Gastrocnemius medialis (tissue), 4 donors: ENCODE measurements around the gene GRIK3. TPM values are rescaled to one million over a fixed set of nuclear protein-coding genes. Genes with fewer than 3 reads are reported as not detected.
"Not testable (repeated sequence)": the region's sequence is repeated elsewhere in the genome, so short reads cannot be mapped to it uniquely, and the experiment has no call there.

ENCODE experiments used
- ATAC-seq, 2 donors: fragments of 150-250 bp; one replicate each; pipeline ENCODE4 v1.9.1; 2016
- DNase-seq, 2 donors: peaks; one replicate each; pipeline ENCODE4 v3.0.0-alpha.2; 2019
- H3K27ac ChIP-seq, 4 donors: fragments of 200-600 bp; sonication (generic); 1 replicate in 1 of 4; 2 replicates in 3 of 4; pipeline ENCODE4 v1.5.1; 2016 to 2018; ENCODE audit warnings: mild to moderate bottlenecking in 2 of 4, moderate library complexity in 1 of 4
- H3K27me3 ChIP-seq, 3 donors: fragments of 200-600 bp; sonication (generic) in 2 of 3; 1 replicate in 1 of 3; 2 replicates in 2 of 3; pipeline versions ENCODE4 v1.5.1 to v1.6.0; 2016 to 2019; ENCODE audit warnings: mild to moderate bottlenecking in 1 of 3, moderate library complexity in 1 of 3
- H3K36me3 ChIP-seq, 2 donors: fragments of 200-600 bp; sonication (generic) in 1 of 2; one replicate each; pipeline ENCODE4 v1.5.1; 2017 to 2018
- H3K4me1 ChIP-seq, 2 donors: fragments of 200-600 bp; sonication (generic) in 1 of 2; one replicate each; pipeline ENCODE4 v1.5.1; 2016 to 2017; ENCODE audit warnings: mild to moderate bottlenecking in 2 of 2
- H3K4me3 ChIP-seq, 4 donors: fragments of 200-600 bp; sonication (generic) in 3 of 4; 1 replicate in 1 of 4; 2 replicates in 3 of 4; pipeline ENCODE4 v1.5.1; 2016 to 2019; ENCODE audit warnings: mild to moderate bottlenecking in 2 of 4
- H3K9me3 ChIP-seq, 3 donors: fragments of 200-600 bp; sonication (generic) in 2 of 3; 1 replicate in 1 of 3; 2 replicates in 2 of 3; pipeline ENCODE4 v1.5.1; 2016 to 2019
- CTCF ChIP-seq, 5 experiments: fragments of 450-650 bp in 3 of 5; fragments of 200-600 bp in 2 of 5; sonication (generic) in 2 of 5; IDR thresholded peaks in 4 of 5; conservative IDR thresholded peaks in 1 of 5; 1 replicate in 4 of 5; 2 replicates in 1 of 5; pipeline ENCODE4 v1.5.1; 2016 to 2019; ENCODE audit warnings: antibody characterized with exemption in 5 of 5, mild to moderate bottlenecking in 3 of 5, moderate library complexity in 3 of 5
- POLR2A ChIP-seq, 2 donors: fragments of 450-650 bp; IDR thresholded peaks; one replicate each; pipeline ENCODE4 v1.6.1; 2017; ENCODE audit warnings: antibody characterized with exemption in 2 of 2, mild to moderate bottlenecking in 2 of 2, moderate library complexity in 2 of 2
- in situ Hi-C, 4 donors: fragments of 200-750 bp; cut with MboI; loops; one replicate each; pipeline versions ENCODE4 v1.15.0 to v1.8.0; 2017; ENCODE audit warnings: low sequenced_read_pairs in 4 of 4
- intact Hi-C: fragments of 100-400 bp; cut with DNase I; formaldehyde crosslinking; loops from one replicate; pipeline ENCODE4 v1.15.1; 2023; ENCODE audit warnings: low total_unique reads
- total RNA-seq, 4 donors: library from RNA; depleted of rRNA; stranded (reverse); fragments of >200 nt; gene quantifications; one replicate each; pipeline versions ENCODE4 v1.1.0 to v1.2.3, GENCODE V29; 2016

Gene GRIK3
- total RNA-seq, 4 donors from 2014 or later, result 0.13 to 0.22 (median 0.13) TPM; not detected in 1

- intact Hi-C loops, result no loop called here
- in situ Hi-C loops, result no loop called here
- DNase-seq, result no peak
Observed at GRCh38 chr1:36908096-36908495, 126.2 kb downstream of the GRIK3 start.

GRCh38 chr1:36906555-36906954, 127.8 kb downstream of the GRIK3 start:
- no peak for ATAC-seq
- intact Hi-C loops, result no loop called here
- no peak overlapping the region for H3K4me3 ChIP-seq
- no peaks in the 10 kb centered on the region for H3K27me3 ChIP-seq
- DNase-seq, result no peak
- in situ Hi-C loops, result no loop called here
- H3K4me1 ChIP-seq, result no peaks in the 10 kb centered on the region
- no peak for TF ChIP-seq CTCF (IDR thresholded peaks at IDR 0.05 in 4 of 5, conservative IDR thresholded peaks at IDR 0.05 in 1 of 5)
- no peak for TF ChIP-seq POLR2A (IDR thresholded peaks at IDR 0.05)
- H3K36me3 ChIP-seq, result no peaks in the 10 kb centered on the region
- no peak overlapping the region for H3K27ac ChIP-seq
- no peaks in the 10 kb centered on the region for H3K9me3 ChIP-seq

More at GRCh38 chr1:36908096-36908495, 126.2 kb downstream of the GRIK3 start:
- Histone ChIP-seq H3K27ac (no peak overlapping the region), H3K4me3 (no peak overlapping the region), H3K4me1 (no peaks in the 10 kb centered on the region), H3K36me3 (no peaks in the 10 kb centered on the region), H3K9me3 (no peaks in the 10 kb centered on the region), H3K27me3 (no peaks in the 10 kb centered on the region)
- no peak for ATAC-seq
- TF ChIP-seq POLR2A (IDR thresholded peaks at IDR 0.05), result no peak
- TF ChIP-seq CTCF (IDR thresholded peaks at IDR 0.05 in 4 of 5, conservative IDR thresholded peaks at IDR 0.05 in 1 of 5), result no peak

GRCh38 chr1:36905941-36906340, 128.4 kb downstream of the GRIK3 start:
- intact Hi-C loops, result no loop called here
- no peaks in the 10 kb centered on the region for H3K27me3 ChIP-seq
- in situ Hi-C loops, result no loop called here

GRCh38 chr1:36900128-36900527, 134.2 kb downstream of the GRIK3 start:
- TF ChIP-seq POLR2A (IDR thresholded peaks at IDR 0.05) (no peak), CTCF (IDR thresholded peaks at IDR 0.05 in 4 of 5, conservative IDR thresholded peaks at IDR 0.05 in 1 of 5) (no peak)
- no peak for ATAC-seq

More at GRCh38 chr1:36905941-36906340, 128.4 kb downstream of the GRIK3 start:
- no peaks in the 10 kb centered on the region for H3K4me1 ChIP-seq
- no peaks in the 10 kb centered on the region for H3K36me3 ChIP-seq
- DNase-seq, result no peak
- H3K27ac ChIP-seq, result no peak overlapping the region
- H3K4me3 ChIP-seq, result no peak overlapping the region
- no peaks in the 10 kb centered on the region for H3K9me3 ChIP-seq
- ATAC-seq, result no peak
- TF ChIP-seq POLR2A (IDR thresholded peaks at IDR 0.05) (no peak), CTCF (IDR thresholded peaks at IDR 0.05 in 4 of 5, conservative IDR thresholded peaks at IDR 0.05 in 1 of 5) (no peak)

GRCh38 chr1:36897813-36898212, 136.5 kb downstream of the GRIK3 start:
- DNase-seq, ATAC-seq, intact Hi-C loops, H3K27me3 ChIP-seq, H3K36me3 ChIP-seq, H3K4me3 ChIP-seq, H3K4me1 ChIP-seq, H3K27ac ChIP-seq, H3K9me3 ChIP-seq, in situ Hi-C loops: not testable (repeated sequence)

More at GRCh38 chr1:36900128-36900527, 134.2 kb downstream of the GRIK3 start:
- H3K4me1 ChIP-seq, result no peaks in the 10 kb centered on the region
- H3K27ac ChIP-seq, result no peak overlapping the region
- no peaks in the 10 kb centered on the region for H3K36me3 ChIP-seq
- intact Hi-C loops, result no loop called here
- H3K9me3 ChIP-seq, result peaks cover 0 to 6% (median 0%) of the 10 kb centered on the region in 3 donors
- no peak overlapping the region for H3K4me3 ChIP-seq
- H3K27me3 ChIP-seq, result no peaks in the 10 kb centered on the region
- in situ Hi-C loops, result no loop called here
- DNase-seq, result no peak
